Stimulated activated CD8-positive, alpha-beta memory T cell treated with anti-CD3 and anti-CD28 coated beads, Interleukin-12 subunit alpha, Interleukin-12 subunit beta, amount 100 ng/mL, for 1 hour (primary cell): ENCODE data around the gene JMJD6.

Experiments
- DNase-seq: peaks from one replicate; pipeline ENCODE4 v3.0.0-alpha.2; 2020; ENCODE audit warnings: low read depth

The JMJD6 gene

DNA sequence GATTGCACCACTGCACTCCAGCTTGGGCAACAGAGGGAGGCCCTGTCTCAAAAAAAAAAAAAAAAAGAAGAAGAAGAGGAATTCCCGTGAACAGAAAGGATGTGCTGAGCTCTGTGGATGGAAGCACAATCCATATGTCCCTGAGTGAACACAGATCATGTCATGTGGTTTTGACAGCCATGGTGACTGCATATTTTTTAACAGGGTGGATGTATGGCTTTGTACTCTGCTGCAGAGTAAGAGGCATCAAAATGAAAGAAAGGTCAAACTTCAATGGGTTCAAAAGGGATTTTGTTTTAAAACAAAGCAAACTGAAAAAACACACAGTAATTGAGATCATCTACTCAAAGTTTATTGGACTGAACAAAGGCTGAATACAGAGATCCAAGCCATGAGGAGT lies 47.2 kb downstream of the JMJD6 start:
- no peak for DNase-seq

DNA sequence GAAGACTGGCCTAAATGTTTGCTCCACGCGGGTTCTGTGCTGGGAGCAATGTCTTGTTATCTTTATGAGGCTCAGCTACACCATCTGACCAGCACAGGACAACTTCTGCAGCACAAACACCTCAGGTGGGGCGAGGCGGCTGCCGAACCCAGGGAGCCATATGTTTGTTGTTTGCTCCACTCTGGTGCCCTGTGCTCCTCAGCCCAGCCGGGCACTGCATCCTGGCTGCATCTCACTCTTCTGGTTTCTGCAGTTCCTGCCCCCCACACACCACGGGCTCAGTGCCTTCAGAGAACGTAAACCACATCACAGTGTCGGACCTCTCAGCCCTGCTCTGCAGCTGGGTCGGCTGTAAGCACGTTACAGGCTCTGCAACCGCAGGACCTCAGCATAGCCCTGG lies 48.1 kb downstream of the JMJD6 start:
- DNase-seq = no peak

DNA sequence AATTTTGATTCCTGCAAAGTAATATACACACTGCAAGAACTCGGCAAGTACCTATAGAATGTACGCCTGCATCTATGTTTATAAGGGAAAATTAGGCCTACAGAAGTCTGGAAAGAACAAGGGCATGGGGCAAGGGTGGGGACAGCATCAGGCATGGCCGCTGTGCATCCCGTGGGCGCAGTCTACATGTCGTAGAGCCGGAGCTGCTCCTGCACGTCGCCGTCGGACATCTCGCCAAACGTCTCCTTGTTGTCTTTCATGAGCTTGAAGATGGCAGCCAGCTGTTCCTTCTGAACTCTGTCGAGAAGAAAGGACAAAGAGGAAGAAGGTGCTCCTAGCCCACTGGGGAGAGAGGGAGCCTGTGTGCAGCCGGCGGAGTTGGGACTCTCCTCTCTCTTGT lies 49.0 kb downstream of the JMJD6 start:
- no peak for DNase-seq

DNA sequence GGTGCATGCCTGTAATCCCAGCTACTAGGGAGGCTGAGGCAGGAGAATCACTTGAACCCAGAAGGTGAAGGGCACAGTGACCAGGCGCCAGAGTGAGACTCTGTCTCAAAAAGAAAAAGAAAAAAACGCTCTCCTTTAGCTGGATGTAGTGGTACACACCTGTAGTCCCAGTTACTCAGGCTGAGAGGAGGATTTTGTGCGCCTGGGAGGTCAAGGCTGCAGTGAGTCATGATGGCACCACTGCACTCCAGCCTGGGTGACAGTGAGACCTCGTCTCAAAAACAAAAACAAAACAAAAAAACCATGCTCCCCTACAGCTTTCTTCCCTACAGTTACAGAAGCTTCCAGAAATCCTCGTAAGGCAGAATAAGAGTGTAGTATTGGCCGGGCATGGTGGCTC lies 49.8 kb downstream of the JMJD6 start:
- DNase-seq = no peak

DNA sequence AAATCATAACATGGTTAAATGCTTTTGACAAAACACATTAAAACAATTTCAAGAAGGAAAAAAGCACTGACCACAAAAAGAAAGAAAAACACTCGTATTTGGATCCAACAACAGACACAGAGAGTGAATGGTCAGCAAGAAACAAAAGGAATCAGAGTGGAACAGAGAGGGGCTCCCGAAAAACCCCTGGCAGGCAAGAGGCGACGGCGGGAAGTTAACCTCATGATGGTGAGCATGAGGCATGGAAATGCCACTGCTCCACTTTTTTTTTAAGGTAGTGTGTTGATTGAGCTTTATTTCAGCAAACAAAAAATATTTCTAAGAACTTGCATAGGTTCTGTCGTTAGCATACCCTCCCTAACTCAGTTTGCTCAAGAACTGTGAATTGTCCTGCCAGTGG lies 50.8 kb downstream of the JMJD6 start:
- no peak for DNase-seq

DNA sequence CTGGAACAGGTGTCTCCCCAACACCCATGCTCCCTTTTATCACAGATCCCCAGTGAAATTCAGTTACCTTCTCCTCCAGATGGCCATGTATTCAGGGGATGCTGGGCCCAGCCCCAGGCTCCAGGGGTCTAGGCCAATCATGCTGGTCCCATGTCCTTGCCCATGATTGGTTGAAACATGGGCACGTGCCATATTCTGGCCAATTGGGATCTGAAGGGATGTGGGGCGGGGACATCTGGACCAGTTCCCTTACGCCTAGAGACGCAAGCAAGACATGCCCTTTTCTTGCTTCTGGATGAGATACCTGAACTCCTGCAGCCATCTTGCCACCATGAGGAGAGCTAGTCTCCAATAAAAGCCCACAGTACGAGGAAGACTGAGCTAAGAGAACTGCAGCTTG lies 51.8 kb downstream of the JMJD6 start:
- DNase-seq = no peak

DNA sequence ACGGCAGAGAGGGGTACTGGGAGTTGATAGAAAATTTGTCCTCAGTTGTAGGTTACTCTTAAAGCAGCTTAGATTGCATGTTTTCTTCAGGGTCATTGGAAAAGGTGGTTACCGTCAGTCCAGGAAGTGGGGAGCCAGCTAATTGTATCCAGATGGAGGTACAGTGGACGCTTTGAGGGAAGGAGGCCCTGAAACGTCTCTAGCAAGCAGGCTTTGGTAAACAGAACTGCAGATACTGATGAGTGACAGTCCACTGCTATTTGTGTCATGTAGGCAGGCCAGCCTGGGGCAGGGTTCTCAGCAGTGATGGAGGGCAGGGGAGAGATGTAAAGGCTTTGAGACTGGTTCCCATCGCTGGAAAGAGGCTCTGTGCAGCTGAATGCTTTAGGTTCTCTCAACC lies 52.7 kb downstream of the JMJD6 start:
- DNase-seq = no peak

DNA sequence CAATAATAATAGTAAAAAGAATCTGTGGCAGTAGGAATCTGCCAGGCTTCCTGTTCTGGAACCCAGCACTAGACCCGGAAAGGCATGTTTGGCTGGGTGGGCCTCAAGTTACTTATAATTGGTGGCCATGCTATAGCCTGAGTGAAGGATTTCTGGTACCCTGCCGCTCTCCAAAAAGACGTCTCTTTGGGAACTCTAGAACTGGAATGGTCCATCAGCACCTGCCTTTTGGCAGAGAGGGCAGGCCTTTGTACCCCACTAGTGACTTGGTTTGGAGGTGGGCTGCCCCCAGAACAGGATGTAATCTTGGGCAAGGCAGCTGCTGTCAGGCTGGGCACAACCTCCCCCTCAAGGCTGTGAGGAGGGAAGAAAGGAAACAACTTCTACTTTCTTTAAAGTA lies 53.5 kb downstream of the JMJD6 start:
- no peak for DNase-seq

DNA sequence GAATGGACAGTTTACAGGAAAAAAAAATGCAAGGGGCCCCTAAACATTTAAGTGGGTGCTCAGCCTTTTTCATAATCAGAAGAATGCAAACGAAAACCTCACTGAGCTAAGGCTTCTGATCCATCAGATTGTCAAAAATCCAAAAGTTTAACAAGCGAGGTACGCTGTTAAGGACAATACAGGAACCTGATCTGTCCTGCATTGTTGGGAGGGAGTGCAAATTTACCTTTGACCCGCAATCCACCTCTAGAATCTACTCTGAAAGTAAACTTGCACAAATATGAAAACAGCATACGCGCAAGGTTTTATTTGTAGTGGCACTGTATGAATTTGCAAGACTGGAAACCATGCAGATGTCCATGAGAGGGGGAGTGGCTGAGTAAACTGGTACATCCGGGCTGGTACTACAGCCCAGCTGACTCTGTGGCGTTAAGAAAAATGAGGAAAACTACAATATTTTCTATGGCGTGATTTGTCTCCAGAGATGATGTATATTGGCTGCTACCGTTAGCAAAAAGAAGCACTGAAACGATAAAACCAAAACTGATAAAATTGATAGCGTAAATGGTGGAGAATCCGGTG lies 54.0 kb downstream of the JMJD6 start:
- DNase-seq = no peak

DNA sequence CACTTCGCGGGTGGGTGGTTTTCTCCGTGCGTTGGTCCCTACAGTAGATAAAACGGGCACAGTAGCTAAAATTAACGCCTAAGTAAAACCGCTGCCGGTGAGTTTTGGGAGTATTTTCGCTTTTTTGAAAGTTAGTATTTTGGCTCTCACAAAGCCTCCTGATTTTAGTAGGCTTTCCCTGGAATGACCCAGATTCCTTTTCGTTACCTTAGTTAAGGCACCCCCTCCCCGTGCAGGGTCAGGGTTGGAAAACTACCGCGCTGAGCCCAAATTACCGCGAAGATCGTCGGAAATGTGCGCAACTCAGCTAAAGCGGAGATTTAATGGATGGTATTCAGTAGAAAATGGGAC lies 54.5 kb downstream of the JMJD6 start:
- no peak for DNase-seq

DNA sequence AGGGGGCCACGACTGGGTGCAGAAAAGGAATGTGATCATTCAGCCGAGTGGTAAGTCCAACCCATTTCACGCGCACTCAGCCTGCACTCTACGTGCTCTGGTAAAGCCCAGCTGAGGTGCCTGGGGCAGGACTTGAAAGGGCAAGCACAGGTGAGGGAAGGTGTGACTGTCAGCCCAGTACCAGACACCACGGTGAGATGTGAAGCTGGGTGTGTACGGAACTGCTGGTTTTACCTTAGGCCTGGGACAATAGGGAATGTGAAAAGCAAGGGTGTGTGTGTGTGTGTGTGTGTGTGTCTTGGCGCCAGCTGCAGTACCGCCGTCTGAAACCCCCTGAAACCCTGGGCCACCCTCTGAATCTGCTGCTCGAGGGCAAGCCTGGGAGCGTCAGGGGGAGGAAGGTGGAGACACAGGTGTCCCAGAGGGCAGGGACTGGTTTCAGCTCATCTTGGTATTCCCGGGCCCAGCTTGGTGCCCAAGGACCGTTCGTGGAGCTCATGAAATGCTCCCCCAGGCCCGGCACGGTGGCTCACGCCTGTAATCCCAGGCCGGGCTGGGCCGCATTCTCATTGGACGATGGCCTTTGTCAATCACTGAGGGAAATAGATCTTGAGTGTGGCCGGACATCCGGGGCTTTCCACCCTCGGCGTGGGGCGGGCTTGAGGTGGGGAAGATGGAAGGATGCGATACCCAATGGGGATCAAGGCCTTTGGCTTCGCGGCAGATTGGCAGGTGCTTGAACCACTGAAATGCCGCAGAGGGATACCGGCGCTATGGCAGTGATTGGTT lies 55.1 kb downstream of the JMJD6 start:
- peak; percentile 97 for DNase-seq

DNA sequence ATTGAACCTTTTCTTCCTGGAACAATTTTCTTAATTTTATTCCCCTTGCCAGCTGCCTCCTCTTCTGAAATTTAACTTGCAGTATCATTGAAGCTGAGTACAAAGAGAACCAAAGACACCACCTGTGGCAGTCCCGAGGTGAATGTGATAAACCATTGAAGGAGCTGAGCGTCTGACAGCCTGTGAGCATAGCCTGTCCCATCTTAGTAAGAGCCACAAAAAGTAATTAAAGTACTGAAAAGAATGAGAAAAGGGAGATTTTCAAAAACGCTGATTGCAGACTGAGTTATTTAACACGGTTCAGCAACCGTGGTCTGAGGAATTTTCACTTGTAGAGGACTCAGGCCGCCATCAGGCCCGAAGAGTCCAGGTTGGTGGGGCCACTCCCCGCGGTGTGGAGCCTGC lies 55.7 kb downstream of the JMJD6 start:
- DNase-seq = no peak

DNA sequence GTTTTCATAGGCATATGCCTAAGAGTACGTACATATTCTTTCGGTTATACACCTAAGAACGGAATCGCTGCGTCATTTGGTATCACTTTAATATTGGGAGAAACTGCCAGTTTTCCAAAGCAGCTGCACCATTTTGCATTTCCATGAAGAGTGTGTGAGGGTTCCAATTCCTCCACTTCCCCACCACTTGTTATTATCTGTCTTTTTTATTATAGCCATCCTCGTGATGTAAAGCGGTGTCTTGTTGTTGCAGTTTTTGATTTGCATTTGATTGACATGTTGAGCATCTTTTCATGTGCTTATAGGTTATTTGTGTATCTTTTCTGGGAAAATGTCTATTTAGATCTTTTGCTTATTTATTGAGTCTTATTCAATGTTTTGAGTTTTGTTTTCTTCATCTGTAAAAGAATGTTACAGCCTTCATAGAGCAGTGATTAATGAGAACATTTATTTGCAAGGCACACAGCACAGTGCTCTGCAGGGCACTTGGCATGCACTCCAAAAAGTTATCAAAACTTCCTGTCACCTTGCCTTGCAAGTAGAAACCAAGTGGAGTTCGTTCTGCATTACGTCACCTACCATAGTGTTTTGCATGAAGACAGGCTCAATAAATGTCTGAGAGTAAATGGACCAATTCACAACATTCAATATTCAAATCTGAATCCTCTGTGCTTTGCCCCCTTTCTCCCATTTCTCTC lies 56.2 kb downstream of the JMJD6 start:
- no peak for DNase-seq
